ENCODE data around the gene TMEM144.
"Not testable (repeated sequence)": the region's sequence is repeated elsewhere in the genome, so short reads cannot be mapped to it uniquely, and the experiment has no call there.

Gene TMEM144

GRCh38 chr4:158224999-158225398, 14.7 kb downstream of the TMEM144 start:
- not testable (repeated sequence) for H2AFZ ChIP-seq (ENCODE audit: low read depth, low read length); H3K27me3 ChIP-seq (ENCODE audit: insufficient read depth, low read length); H3K4me1 ChIP-seq (ENCODE audit: insufficient read depth, low read length); H3K4me3 ChIP-seq (ENCODE audit: low read length); H3K36me3 ChIP-seq (ENCODE audit: insufficient read depth, low read length); H3K9me3 ChIP-seq (ENCODE audit: low read length)

GRCh38 chr4:158227880-158228279, 17.6 kb downstream of the TMEM144 start:
- not testable (repeated sequence) for H3K4me3 ChIP-seq (ENCODE audit: low read length); H3K27me3 ChIP-seq (ENCODE audit: insufficient read depth, low read length); H3K9me3 ChIP-seq (ENCODE audit: low read length); H2AFZ ChIP-seq (ENCODE audit: low read depth, low read length); H3K36me3 ChIP-seq (ENCODE audit: insufficient read depth, low read length); H3K4me1 ChIP-seq (ENCODE audit: insufficient read depth, low read length)

GRCh38 chr4:158228399-158228798, 18.1 kb downstream of the TMEM144 start:
- not testable (repeated sequence) for H3K9me3 ChIP-seq (ENCODE audit: low read length); H3K4me1 ChIP-seq (ENCODE audit: insufficient read depth, low read length); H3K4me3 ChIP-seq (ENCODE audit: low read length); H3K27me3 ChIP-seq (ENCODE audit: insufficient read depth, low read length); H3K36me3 ChIP-seq (ENCODE audit: insufficient read depth, low read length); H2AFZ ChIP-seq (ENCODE audit: low read depth, low read length)

GRCh38 chr4:158229768-158230167, 19.5 kb downstream of the TMEM144 start:
- no peak overlapping the region for H3K4me3 ChIP-seq (ENCODE audit: low read length)
- H3K9me3 ChIP-seq (ENCODE audit: low read length), result peaks cover 2% of the 10 kb centered on the region
- no peak overlapping the region for H2AFZ ChIP-seq (ENCODE audit: low read depth, low read length)
- no peaks in the 10 kb centered on the region for H3K4me1 ChIP-seq (ENCODE audit: insufficient read depth, low read length)
- no peaks in the 10 kb centered on the region for H3K27me3 ChIP-seq (ENCODE audit: insufficient read depth, low read length)
- no peaks in the 10 kb centered on the region for H3K36me3 ChIP-seq (ENCODE audit: insufficient read depth, low read length)

GRCh38 chr4:158234671-158235070, 24.4 kb downstream of the TMEM144 start:
- Histone ChIP-seq H3K27me3 (ENCODE audit: insufficient read depth, low read length) (no peaks in the 10 kb centered on the region), H3K4me3 (ENCODE audit: low read length) (no peak overlapping the region)

GRCh38 chr4:158236304-158237030, 26.2 kb downstream of the TMEM144 start:
- Histone ChIP-seq H3K4me3 (ENCODE audit: low read length) (no peak overlapping the region), H3K9me3 (ENCODE audit: low read length) (no peaks in the 10 kb centered on the region), H2AFZ (ENCODE audit: low read depth, low read length) (no peak overlapping the region), H3K36me3 (ENCODE audit: insufficient read depth, low read length) (no peaks in the 10 kb centered on the region), H3K27me3 (ENCODE audit: insufficient read depth, low read length) (no peaks in the 10 kb centered on the region), H3K4me1 (ENCODE audit: insufficient read depth, low read length) (peaks cover 6% of the 10 kb centered on the region)

More at GRCh38 chr4:158234671-158235070, 24.4 kb downstream of the TMEM144 start:
- Histone ChIP-seq H3K4me1 (ENCODE audit: insufficient read depth, low read length) (peaks cover 6% of the 10 kb centered on the region), H2AFZ (ENCODE audit: low read depth, low read length) (no peak overlapping the region), H3K36me3 (ENCODE audit: insufficient read depth, low read length) (no peaks in the 10 kb centered on the region), H3K9me3 (ENCODE audit: low read length) (peaks cover 2% of the 10 kb centered on the region)

- H3K36me3 ChIP-seq (ENCODE audit: insufficient read depth, low read length), result no peaks in the 10 kb centered on the region
- peaks cover 6% of the 10 kb centered on the region for H3K4me1 ChIP-seq (ENCODE audit: insufficient read depth, low read length)
- no peak overlapping the region for H3K4me3 ChIP-seq (ENCODE audit: low read length)
- H2AFZ ChIP-seq (ENCODE audit: low read depth, low read length), result no peak overlapping the region
- H3K27me3 ChIP-seq (ENCODE audit: insufficient read depth, low read length), result no peaks in the 10 kb centered on the region
- H3K9me3 ChIP-seq (ENCODE audit: low read length), result no peaks in the 10 kb centered on the region
These were observed 28.3 kb downstream of the TMEM144 start for GRCh38 chr4:158238575-158238974.

- H3K36me3 ChIP-seq (ENCODE audit: insufficient read depth, low read length), result no peaks in the 10 kb centered on the region
- H3K27me3 ChIP-seq (ENCODE audit: insufficient read depth, low read length), result no peaks in the 10 kb centered on the region
- H3K4me3 ChIP-seq (ENCODE audit: low read length), result no peak overlapping the region
- no peaks in the 10 kb centered on the region for H3K9me3 ChIP-seq (ENCODE audit: low read length)
- H3K4me1 ChIP-seq (ENCODE audit: insufficient read depth, low read length), result peaks cover 6% of the 10 kb centered on the region
- H2AFZ ChIP-seq (ENCODE audit: low read depth, low read length), result no peak overlapping the region
These were observed 28.9 kb downstream of the TMEM144 start for GRCh38 chr4:158239196-158239595.

GRCh38 chr4:158243071-158243470, 32.8 kb downstream of the TMEM144 start:
- H3K4me3 ChIP-seq (ENCODE audit: low read length), result no peak overlapping the region
- no peak overlapping the region for H2AFZ ChIP-seq (ENCODE audit: low read depth, low read length)
- peaks cover 6% of the 10 kb centered on the region for H3K4me1 ChIP-seq (ENCODE audit: insufficient read depth, low read length)
- H3K9me3 ChIP-seq (ENCODE audit: low read length), result no peaks in the 10 kb centered on the region
- H3K36me3 ChIP-seq (ENCODE audit: insufficient read depth, low read length), result no peaks in the 10 kb centered on the region
- H3K27me3 ChIP-seq (ENCODE audit: insufficient read depth, low read length), result no peaks in the 10 kb centered on the region

GRCh38 chr4:158250321-158250720, 40.0 kb downstream of the TMEM144 start:
- Histone ChIP-seq H3K27me3 (ENCODE audit: insufficient read depth, low read length) (no peaks in the 10 kb centered on the region), H3K4me1 (ENCODE audit: insufficient read depth, low read length) (no peaks in the 10 kb centered on the region), H3K9me3 (ENCODE audit: low read length) (no peaks in the 10 kb centered on the region), H2AFZ (ENCODE audit: low read depth, low read length) (no peak overlapping the region), H3K4me3 (ENCODE audit: low read length) (no peak overlapping the region), H3K36me3 (ENCODE audit: insufficient read depth, low read length) (no peaks in the 10 kb centered on the region)

- Histone ChIP-seq H3K36me3 (ENCODE audit: insufficient read depth, low read length) (no peaks in the 10 kb centered on the region), H3K4me3 (ENCODE audit: low read length) (no peak overlapping the region), H3K4me1 (ENCODE audit: insufficient read depth, low read length) (no peaks in the 10 kb centered on the region), H2AFZ (ENCODE audit: low read depth, low read length) (no peak overlapping the region), H3K27me3 (ENCODE audit: insufficient read depth, low read length) (peaks cover 3% of the 10 kb centered on the region), H3K9me3 (ENCODE audit: low read length) (no peaks in the 10 kb centered on the region)
These were observed 43.2 kb downstream of the TMEM144 start for GRCh38 chr4:158253350-158253980.

GRCh38 chr4:158254292-158254691, 44.0 kb downstream of the TMEM144 start:
- peaks cover 6% of the 10 kb centered on the region for H3K4me1 ChIP-seq (ENCODE audit: insufficient read depth, low read length)

GRCh38 chr4:158255727-158256324, 45.5 kb downstream of the TMEM144 start:
- H3K4me3 ChIP-seq (ENCODE audit: low read length), result no peak overlapping the region
- H2AFZ ChIP-seq (ENCODE audit: low read depth, low read length), result no peak overlapping the region
- H3K36me3 ChIP-seq (ENCODE audit: insufficient read depth, low read length), result no peaks in the 10 kb centered on the region
- H3K27me3 ChIP-seq (ENCODE audit: insufficient read depth, low read length), result peaks cover 3% of the 10 kb centered on the region
- H3K9me3 ChIP-seq (ENCODE audit: low read length), result no peaks in the 10 kb centered on the region
- H3K4me1 ChIP-seq (ENCODE audit: insufficient read depth, low read length), result peaks cover 11% of the 10 kb centered on the region

More at GRCh38 chr4:158254292-158254691, 44.0 kb downstream of the TMEM144 start:
- Histone ChIP-seq H2AFZ (ENCODE audit: low read depth, low read length) (no peak overlapping the region), H3K27me3 (ENCODE audit: insufficient read depth, low read length) (peaks cover 3% of the 10 kb centered on the region), H3K4me3 (ENCODE audit: low read length) (no peak overlapping the region), H3K9me3 (ENCODE audit: low read length) (no peaks in the 10 kb centered on the region), H3K36me3 (ENCODE audit: insufficient read depth, low read length) (no peaks in the 10 kb centered on the region)

Data from neuron (in vitro differentiated cells).